GM19372 (cell line): Measurements from ENCODE around the gene ZNF678.
"Not testable (repeated sequence)": the region's sequence is repeated elsewhere in the genome, so short reads cannot be mapped to it uniquely, and the experiment has no call there.

ENCODE experiments used
- ATAC-seq: cut with Tn5 transposase; IDR thresholded peaks from one replicate; pipeline ENCODE4 v1.9.1; 2021; ENCODE audit warnings: mild to moderate bottlenecking, low read depth, moderate library complexity; ENCODE audit not compliant: unreplicated experiment

The ZNF678 gene

DNA sequence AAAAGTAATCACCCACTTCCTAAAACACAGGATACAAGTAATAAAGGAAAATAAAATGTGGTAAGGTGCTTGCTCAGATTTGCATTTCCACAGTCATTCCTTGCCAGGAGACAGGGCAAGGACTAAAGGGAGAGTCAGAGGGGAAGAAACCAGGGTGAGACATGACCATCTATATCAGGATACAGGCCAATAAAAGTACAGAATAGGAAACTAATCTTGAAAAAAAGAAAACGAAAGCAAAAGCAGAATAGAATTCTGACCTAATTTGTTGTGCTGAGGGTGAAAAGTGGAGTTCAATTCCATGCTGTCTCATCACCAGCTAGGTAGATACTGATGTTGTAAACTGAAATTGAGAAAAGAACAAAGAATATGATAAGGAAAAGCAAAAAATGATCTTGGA, 144.5 kb downstream of the ZNF678 start:
- no peak for ATAC-seq

DNA sequence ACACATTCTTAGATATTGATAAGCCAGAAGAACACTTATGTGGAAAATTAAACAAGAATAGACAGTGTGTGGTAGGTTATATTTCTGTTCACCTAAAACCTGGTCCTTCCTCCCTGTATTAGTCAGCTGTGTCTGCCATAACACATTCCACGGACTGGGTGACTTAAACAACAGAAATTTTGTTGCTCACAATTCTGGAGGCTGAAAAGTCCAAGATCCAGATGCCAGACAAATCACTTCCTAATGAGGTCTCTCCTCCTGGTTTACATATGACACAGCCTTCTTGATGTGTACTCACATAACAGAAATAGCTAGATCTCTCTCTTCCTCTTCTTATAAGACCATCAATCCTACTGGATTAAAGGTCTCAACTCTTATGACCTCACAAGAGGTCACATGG, 146.1 kb downstream of the ZNF678 start:
- no peak for ATAC-seq

DNA sequence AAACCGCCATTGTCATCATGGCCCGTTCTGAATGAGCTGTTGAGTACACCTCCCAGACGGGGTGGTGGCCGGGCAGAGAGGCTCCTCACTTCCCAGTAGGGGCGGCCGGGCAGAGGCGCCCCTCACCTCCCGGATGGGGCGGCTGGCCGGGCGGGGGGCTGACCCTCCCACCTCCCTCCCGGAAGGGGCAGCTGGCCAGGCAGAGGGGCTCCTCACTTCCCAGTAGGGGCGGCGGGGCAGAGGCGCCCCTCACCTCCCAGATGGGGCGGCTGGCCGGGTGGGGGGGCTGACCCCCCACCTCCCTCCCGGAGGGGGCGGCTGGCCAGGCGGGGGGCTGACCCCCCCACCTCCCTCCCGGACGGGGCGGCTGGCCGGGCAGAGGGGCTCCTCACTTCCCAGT, 147.1 kb downstream of the ZNF678 start:
- ATAC-seq, result not testable (repeated sequence)

DNA sequence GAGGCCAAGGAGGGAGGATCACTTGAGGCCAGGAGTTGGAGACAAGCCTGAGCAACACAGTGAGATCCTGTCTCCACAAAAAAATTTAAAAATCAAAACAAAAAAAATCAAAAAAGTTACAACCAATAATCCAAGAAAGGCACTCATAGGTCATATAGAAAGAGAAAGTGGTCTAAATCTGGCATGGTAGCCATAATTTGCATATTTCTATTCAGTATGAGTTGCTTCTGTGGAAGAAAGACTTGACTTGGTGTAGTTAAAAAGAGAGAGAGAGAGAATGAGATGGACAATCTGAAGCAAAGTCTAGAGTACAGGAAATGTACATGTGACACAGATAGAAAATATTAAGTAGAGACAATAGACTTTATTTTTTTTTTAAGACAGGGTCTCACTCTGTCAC, 149.3 kb downstream of the ZNF678 start:
- ATAC-seq, result no peak

DNA sequence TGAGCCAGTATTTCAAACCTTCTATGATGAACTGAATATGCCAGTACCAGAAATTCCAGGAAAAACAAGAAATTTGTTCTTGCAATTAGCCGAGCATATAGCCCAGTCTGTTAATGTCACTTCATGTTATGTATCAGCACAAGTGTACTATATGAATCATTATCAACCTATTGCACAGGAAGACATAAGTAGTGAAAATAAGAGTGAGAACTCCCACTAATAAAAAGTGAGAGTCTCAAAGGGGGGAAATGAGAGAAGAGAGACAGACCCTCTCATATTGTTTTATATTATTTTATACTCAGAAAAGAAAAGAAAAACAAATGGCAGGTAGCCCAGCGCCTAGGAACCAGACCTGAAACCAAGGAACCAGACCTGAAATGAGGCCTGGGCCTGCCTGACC, 155.6 kb downstream of the ZNF678 start:
- ATAC-seq, result no peak

DNA sequence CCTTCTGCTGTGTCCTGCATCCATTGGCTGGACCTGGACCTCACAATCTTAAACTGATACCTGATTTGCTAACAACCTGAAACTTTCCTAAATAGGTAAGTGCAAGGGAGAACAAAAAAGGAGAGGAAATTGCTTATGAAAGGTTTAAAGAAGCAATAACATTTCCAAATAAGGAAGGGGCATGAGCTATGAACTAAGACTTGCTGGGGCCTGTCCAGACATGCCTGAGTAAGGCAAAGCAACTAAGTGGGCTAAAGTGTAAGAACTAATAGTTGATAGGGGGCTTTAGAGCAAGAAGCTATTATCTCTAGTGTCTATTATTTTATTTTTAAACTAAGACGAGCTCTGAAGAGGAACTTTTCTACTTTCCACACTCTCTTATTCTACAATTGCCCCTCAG, 160.1 kb downstream of the ZNF678 start:
- no peak for ATAC-seq

DNA sequence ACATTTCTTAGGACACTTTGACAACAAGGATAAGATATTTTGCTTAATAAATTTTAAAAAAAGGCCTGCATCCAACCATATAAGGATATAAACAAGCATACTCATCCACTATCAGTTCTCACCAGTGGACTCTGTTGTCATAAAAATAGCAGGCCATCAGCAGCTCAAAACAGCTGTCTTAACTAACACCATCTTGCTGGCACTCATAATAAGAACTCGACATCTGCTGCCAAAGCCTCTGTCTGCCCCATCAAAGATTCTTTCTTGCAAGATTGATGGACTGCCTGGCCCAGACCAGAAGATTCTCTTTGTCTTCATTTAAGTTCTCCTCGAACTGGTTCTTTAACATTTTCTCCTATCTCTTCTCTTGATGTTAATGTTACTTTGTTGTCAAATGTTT, 161.7 kb downstream of the ZNF678 start:
- ATAC-seq, result no peak

DNA sequence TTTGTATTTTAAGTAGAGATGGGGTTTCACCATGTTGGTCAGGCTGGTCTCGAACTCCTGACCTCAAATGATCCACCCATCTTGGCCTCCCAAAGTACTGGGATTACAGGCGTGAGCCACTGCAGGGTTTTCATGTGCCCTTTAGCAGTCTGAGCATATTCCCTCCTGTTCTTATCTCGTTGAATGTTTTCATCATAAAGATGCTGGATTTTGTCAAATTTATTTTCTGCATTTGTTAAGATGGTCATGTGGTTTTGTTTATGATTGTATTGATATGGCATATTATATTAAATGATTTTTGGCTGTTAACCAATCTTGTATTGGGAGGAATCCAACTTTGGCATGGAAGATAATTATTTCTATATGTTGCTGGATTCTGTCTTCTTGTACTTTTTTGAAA, 163.0 kb downstream of the ZNF678 start:
- no peak for ATAC-seq
